Measurements from ENCODE around the gene NUCB2.
"Not testable (repeated sequence)": the region's sequence is repeated elsewhere in the genome, so short reads cannot be mapped to it uniquely, and the experiment has no call there.

NUCB2 gene

DNA sequence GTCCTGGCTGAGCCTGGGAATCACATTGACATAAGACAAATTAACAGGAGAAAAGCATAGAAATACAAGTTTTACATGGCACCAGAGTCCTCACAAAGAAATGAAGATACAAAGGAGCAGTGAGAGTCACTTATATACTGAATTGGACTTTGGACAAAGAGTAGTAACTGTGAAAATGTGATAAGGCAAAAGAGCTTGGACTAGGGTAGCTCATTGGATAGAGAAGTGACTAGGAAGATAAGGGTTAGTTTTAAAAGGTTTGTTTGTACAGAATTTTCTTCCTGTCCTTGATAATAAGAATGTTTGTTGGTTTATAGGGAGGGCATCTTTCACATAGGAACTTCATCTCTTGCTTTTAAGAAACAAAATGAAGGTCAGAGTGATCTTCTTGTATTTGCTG lies 17.9 kb upstream of the NUCB2 start:
- TF ChIP-seq, protein P1, sequence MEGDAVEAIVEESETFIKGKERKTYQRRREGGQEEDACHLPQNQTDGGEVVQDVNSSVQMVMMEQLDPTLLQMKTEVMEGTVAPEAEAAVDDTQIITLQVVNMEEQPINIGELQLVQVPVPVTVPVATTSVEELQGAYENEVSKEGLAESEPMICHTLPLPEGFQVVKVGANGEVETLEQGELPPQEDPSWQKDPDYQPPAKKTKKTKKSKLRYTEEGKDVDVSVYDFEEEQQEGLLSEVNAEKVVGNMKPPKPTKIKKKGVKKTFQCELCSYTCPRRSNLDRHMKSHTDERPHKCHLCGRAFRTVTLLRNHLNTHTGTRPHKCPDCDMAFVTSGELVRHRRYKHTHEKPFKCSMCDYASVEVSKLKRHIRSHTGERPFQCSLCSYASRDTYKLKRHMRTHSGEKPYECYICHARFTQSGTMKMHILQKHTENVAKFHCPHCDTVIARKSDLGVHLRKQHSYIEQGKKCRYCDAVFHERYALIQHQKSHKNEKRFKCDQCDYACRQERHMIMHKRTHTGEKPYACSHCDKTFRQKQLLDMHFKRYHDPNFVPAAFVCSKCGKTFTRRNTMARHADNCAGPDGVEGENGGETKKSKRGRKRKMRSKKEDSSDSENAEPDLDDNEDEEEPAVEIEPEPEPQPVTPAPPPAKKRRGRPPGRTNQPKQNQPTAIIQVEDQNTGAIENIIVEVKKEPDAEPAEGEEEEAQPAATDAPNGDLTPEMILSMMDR (conservative IDR thresholded peaks at IDR 0.05; ENCODE audit: low read depth, low read length), result no peak
- no peak for DNase-seq (ENCODE audit: low read depth)
- no peak overlapping the region for H3K4me3 ChIP-seq (ENCODE audit: low read length)

DNA sequence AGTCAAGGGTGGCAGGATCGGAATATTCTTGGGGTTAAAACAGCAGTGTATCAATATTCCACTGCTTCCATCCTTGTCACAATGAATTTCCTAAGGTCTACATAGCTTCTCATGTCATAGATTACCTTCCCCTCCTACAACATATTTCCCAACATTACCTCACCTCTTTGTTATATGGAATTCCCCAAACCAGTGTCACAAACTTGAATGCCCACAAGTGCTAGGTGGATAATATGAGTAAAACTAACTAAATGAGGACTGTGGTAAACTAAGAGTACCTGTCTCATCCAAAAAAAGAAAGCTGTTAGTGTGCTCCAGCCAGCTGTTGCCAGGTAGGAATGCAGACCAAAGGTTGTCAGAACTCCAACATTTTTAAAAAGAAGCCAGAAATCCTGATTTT lies 17.0 kb upstream of the NUCB2 start:
- H3K4me3 ChIP-seq (ENCODE audit: low read length), result no peak overlapping the region
- no peak for DNase-seq (ENCODE audit: low read depth)
- TF ChIP-seq, protein P1 (conservative IDR thresholded peaks at IDR 0.05; ENCODE audit: low read depth, low read length), result no peak

DNA sequence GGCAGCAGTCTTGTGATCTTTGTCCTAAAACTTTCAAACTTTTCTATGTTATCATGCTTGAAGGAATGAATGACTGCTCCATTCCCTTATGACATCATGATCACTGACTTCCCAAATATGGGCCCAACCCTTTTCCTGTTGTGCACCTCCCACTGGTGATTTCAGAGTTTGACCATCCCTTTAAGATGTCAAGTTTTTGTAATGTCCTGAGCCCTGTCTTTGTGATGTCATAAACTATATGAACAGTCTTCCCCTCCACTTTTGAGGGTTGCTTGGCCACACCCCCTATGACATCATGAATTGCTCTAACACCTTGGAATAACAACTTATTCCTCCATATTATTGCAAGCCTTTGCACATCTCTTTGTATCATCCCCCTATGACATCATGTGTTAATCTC lies 16.5 kb upstream of the NUCB2 start:
- H3K4me3 ChIP-seq (ENCODE audit: low read length), result no peak overlapping the region
- no peak for DNase-seq (ENCODE audit: low read depth)
- TF ChIP-seq, protein P1 (conservative IDR thresholded peaks at IDR 0.05; ENCODE audit: low read depth, low read length), result no peak

DNA sequence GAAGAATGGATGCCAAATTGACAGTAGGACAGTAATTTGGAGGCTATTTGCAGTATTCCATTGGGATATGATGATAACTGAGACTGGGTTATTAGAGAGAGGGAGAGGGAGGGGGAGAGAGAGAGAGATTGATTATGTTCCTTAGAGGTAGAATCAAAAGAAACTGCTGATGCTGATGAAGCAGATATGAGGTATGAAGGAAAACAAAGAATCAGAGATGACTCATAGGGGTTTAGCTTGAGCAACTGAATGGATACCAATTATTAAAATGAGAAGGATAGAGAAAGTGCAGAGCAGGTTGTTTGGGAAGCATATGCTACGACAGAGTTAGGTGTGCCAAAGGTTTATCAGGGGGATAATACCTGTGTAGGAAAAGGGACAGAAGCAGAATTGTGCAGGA lies 12.8 kb upstream of the NUCB2 start:
- DNase-seq (ENCODE audit: low read depth), result peak; percentile 46
- no peak overlapping the region for H3K4me3 ChIP-seq (ENCODE audit: low read length)
- TF ChIP-seq, protein P1 (conservative IDR thresholded peaks at IDR 0.05; ENCODE audit: low read depth, low read length), result no peak

DNA sequence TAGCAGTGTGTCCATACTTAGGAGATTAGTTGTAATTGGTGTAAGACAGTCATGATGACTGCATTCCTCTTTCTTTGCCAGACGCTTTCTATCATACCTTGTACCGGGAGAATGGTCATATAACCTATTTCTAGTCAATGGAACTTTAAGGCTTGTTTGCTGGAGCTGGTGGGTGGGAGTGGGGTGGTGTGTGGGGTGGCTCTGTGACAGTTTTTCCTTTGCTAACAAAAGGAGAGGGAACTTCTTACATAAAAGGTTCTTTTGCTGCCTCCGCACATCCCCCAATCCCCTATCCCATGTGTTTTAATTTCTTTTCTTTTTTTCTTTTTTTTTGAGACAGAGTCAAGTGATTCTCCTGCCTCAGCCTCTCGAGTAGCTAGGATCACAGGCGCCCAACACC lies 9.8 kb upstream of the NUCB2 start:
- no peak for DNase-seq (ENCODE audit: low read depth)
- TF ChIP-seq, protein P1 (conservative IDR thresholded peaks at IDR 0.05; ENCODE audit: low read depth, low read length), result no peak
- no peak overlapping the region for H3K4me3 ChIP-seq (ENCODE audit: low read length)

DNA sequence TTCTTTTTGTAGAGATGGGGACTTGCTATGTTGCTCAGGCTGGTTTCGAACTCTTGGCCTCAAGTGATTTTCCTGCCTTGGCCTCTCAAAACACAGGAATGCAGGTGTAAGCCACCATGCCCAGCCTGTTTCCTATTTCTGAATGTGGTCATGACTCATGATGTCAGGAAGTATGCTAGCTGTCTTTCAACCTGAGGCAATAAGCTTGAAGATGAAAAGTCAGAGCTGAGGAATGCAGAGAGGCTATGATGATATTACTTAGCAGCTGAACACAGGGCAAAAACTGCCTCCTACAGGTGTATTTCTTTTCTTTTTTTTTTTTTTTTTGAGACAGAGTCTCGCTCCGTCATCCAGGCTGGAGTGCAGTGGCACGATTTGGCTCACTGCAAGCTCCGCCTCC lies 9.0 kb upstream of the NUCB2 start:
- TF ChIP-seq, protein P1 (conservative IDR thresholded peaks at IDR 0.05; ENCODE audit: low read depth, low read length), result no peak
- no peak overlapping the region for H3K4me3 ChIP-seq (ENCODE audit: low read length)
- DNase-seq (ENCODE audit: low read depth), result peak; percentile 50

DNA sequence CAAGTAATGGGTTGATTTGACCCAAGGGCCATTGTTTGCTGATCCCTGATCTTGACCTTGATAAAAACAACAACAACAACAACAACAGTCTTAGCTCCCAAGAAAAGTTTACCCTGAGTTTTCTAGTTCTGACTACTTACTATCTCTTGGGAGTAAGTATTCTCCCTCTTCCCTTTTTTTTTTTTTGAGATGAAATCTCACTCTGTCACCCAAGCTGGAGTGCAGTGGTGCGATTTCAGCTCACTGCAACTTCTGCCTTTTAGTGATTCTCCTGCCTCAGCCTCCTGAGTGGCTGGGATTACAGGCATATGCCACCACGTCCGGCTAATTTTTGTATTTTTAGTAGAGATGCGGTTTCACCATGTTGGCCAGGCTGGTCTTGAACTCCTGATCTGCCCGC lies 8.0 kb upstream of the NUCB2 start:
- not testable (repeated sequence) for DNase-seq (ENCODE audit: low read depth); H3K4me3 ChIP-seq (ENCODE audit: low read length)

DNA sequence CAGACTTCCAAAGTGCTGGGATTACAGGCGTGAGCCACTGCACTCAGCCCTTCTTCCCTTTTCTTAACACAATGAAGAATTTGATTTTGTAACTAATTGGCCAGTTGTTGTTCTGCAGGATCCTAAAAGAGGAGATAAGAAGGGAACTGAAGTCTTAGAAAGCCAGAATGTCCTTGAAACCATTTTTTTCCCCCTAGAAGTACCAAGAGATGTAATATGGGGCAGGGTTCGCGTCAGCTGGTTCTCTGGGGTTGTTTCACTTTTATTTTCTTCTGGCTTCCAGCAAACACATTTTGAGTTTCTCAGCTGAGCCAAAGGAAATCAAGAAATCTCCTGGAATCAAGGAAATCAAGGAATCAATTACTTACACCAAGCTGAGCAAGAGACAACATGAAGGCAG lies 7.6 kb upstream of the NUCB2 start:
- DNase-seq (ENCODE audit: low read depth), result no peak
- TF ChIP-seq, protein P1 (conservative IDR thresholded peaks at IDR 0.05; ENCODE audit: low read depth, low read length), result no peak
- H3K4me3 ChIP-seq (ENCODE audit: low read length), result no peak overlapping the region

Measured in retinal pigment epithelial cell (primary cell).